HTR-8/SVneo (cell line): ENCODE data around the gene SCN8A.

Source experiments
- DNase-seq: peaks from one replicate; pipeline ENCODE4 v3.0.0; 2011; ENCODE audit warnings: low spot score, mixed read lengths; ENCODE audit not compliant: insufficient read length
- FAIRE-seq: peaks from 2 replicates; lab custom pipeline; 2011; peaks lifted over from hg19 to GRCh38; lab: Jason Lieb, UNC

The SCN8A gene

DNA sequence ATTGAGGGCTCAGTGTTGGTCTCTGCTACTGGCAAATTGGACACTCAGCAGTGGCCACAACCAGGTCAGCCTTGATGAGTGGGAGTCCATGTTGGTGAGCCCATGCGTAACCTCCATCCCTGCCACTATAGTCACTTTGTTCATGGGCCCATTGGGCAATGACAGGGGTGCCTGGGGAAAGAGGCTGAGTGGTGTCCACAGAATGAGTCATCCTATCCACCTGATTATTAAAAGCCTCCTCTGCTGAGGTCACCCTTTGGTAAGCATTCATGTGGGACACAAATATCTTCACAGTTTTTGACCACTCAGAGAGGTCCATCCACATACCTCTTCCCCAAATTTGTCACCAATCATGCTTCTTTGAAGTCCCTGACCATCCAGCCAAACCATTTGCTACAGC is 207.5 kb downstream of the SCN8A start:
- FAIRE-seq = no peak

DNA sequence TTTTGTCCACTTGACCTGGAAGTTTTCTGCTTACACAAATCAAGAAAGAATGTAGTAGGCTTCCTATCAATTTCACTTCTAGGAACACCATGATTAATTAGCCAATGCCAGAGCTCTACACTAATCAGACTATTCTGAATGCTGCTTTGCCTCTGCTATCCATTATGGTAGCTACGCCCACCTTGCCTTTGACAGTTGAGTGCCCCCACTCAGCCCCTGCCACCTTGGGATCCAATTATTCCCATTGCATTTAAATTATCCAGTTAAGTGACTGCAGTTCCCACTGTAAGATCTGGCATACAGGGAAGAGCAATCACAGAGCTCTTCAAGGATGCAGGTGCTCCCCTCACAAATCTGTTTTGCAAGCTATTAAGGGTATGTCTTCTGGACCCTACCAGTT is 210.0 kb downstream of the SCN8A start:
- no peak for DNase-seq
- no peak for FAIRE-seq

More for the DNA sequence above, 207.5 kb downstream of the SCN8A start:
- DNase-seq = no peak

DNA sequence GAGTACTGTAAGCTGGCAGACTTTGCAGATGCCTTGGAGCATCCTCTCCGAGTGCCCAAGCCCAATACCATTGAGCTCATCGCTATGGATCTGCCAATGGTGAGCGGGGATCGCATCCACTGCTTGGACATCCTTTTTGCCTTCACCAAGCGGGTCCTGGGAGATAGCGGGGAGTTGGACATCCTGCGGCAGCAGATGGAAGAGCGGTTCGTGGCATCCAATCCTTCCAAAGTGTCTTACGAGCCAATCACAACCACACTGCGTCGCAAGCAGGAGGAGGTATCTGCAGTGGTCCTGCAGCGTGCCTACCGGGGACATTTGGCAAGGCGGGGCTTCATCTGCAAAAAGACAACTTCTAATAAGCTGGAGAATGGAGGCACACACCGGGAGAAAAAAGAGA is 215.9 kb downstream of the SCN8A start:
- FAIRE-seq (no peak), DNase-seq (no peak)

DNA sequence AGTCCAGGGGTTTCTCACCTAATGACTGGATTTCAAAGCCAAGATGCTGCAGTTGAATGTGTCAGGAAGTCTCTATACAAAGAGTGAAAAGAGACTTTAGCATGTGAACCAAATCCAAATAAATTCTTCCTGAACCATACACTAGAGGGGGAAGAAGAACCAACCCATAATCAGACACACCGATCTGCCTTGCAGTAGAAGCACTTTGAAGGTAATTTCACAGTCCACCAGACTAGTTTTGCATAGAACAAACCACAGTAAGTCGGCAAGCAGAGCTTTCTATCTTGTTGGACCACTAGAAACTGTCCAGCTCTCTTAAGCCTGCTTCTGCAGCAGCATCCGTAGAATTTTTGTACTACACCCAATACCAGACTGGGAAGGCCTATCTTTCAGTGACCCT is 218.2 kb downstream of the SCN8A start:
- FAIRE-seq = no peak
- no peak for DNase-seq

DNA sequence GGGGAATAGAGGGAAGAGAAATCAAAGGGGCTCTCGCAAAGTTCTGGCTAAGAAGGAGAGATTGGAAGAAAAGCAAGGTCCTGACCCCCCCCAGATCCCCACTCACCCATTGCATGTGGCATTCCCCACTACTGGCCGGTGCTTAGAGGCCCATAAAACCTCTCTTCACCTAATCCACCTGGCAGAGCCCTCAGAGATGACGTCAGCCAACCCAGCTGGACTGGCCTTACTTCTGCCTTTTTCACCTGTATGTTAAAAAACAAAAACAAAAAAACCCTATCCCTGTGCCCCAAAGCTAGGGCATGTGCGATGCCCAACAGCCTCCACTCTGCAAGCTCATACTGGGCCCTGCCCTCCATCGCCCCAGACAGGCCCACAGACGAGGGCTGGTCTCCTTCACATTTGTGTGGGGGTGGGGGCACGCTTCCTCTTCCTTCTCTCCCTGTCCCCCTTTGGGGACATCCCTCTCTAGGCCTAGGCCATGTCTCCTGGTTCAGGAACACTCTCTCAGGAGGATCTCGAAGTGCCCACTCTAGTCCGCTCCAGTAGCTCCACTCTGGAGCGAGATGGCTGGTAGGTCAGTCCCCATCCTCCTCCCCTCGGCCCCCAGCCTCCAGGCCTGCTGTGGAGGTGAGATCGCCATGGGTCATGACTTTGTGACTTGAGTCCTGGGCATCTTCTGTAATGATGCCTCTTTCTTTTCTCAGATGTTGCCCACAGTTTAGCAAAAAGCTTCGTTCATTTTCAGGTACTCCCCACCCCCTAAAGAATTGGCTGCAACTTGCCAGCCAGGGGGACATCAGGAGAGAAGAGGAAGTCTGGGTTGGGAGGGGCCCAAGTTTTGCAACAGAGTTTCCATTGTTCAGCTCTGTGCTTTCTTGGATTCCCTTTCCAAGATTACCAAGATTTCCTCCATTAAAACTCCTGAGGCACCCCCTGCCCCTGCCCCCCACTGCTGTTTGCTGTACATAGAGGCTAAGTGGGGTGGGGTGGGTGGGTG is 220.5 kb downstream of the SCN8A start:
- no peak for FAIRE-seq
- no peak for DNase-seq

DNA sequence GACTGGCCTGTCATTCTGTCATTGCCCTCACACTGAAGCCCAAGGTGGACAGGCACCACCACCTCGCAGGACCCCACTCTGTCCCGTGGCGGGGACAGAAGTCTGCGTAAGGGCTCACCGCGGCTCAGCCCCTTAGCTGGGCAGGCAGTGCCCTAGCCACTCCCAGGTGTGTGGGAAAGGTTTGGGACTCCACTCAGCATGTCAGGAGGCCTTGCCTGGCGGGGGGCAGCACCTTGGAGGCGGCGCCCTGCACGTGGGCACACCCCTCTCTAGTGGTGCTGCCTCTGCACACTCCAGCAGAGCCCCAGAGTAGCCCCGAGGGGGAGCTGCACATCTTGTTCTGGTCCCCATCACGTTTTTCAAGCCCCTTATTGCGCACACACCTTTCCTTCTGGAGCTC is 221.8 kb downstream of the SCN8A start:
- DNase-seq = no peak
- no peak for FAIRE-seq

DNA sequence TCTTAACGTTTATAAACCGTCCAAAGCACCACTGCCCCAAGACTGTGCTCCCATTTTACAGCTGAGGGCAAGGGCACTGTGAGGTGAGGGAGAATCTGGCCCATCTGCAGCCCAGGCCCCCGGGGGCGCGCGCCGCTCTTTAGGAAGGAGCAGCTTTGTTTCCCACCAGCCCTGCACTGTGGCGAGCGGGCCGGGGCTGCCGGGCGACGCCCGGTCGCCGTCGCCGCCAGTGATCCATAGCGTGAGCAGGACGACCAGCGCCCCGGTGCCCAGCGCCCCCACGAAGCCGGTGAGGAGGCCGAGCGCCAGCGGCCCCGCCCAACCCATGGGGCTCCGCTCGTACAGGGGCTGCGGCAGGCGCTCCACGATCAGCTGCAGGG is 222.9 kb downstream of the SCN8A start:
- FAIRE-seq (no peak), DNase-seq (no peak)

DNA sequence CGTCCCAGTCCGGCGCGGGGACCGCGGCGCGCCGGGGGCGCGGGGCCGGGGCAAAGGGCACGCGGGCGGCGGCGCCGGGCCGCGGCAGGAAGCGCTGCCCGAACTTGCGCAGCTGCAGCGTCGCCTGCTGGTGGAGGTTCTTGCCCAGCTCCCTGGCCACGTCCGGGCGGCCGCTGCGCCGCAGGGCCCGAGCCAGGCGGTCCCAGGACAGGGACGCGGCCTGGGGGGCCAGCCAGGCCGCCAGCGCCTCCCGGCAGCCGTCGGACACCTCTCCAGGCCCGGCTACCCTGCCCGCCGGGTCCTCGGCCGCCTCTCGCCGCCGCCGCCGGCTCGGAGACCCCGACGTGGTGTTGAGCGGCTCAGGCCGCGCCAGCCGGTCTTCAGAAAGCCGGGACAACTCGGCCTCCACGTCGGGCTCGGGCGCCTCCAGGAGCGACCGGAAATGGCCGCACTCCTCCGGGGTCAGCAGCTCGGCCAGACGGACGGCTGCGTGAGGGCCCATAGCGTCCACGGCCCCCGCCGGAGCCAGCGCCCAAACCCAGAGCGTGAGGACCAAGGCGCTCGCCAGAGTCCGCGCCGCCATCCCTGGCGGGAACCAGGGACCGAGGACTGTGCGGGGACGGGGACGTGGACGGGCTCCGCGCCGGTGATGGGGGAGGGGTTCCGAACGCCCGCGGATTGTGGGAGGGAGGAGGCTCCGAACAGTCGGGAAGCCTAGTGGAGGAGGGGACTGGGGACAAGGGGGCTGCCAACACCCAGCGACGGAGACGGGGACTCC is 223.5 kb downstream of the SCN8A start:
- DNase-seq (peak; percentile 73), FAIRE-seq (peak; percentile 13)

DNA sequence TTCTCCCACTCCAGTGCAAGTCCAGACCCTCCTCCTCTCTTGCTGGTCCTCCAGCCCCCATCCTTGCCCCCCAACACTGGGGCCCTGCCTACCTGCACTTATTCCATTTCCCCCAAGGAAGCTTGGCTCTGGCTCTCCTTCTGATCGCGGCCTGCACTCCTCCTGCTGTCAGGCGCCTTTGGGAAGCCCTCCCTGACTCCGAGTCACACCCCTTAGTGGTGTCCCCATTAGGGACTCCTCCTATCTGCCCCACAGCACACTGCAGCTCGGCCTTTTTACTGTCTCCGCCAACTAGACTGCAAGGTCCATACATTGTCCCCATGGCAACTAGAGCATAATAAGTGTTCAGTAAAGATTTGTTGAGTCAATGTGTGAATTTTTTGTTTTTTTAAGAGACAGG is 224.5 kb downstream of the SCN8A start:
- DNase-seq (no peak), FAIRE-seq (no peak)

DNA sequence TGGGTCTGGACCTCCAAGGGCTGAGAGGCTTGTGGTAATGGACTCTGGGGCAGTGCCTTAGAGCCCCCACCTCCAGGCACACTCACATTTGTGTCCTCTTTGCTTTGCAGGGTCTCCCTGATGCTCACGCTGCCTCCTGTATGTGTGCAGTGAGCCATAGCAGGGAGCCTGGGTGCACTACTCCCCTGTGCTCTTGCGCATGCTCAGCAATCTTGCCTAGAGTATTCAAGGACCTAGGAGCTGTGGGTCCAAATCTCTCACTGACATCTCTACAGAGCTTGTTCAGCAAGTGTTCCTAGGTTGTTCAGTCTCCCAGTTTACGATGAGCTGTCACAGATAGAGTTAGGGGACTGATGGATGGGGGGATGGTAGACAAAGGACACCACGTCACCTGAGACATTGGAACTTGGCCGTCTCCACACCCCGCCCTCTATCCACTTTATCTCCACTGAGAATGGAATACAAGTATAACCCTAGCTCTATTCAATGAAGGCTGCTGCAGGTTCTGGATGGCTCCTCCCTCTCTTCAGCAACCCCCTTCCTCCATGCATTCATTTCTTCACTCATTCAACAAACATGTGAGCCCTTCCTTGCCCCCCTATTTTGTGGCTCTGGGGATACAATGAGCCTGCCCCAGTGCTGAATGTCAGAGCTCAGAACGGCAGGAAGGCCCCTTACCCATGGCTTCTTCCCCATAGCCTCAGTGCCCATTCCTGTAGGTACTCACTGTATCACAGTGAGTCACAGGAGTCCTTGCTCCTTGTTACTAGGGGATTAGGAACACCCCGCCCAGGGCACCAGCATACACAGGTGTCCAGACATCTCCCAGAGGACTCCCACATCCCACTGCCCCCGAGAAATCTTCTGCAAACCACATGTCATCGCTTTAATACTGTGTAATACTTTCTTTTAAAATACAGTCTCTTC is 226.3 kb downstream of the SCN8A start:
- FAIRE-seq = peak; percentile 13
- no peak for DNase-seq

DNA sequence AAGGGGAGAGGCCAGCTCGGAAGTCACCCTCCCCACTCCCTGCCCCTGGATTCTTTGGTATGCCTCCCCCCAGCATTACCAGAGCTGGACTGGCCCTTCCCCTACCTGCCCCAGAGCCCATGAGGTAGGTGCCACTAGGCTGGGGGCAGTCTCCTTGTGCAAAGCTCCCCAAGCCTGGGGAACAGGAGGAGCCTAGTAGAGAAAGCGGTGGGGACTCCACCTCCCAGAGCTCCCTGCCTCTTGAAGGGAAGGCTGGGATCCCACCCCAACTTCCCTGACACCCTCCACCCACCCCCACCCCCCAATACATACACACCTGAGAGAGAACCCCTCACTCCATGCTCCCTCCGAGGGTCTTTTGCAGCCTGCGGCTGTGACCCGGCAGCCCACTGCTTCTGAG is 227.1 kb downstream of the SCN8A start:
- FAIRE-seq (no peak), DNase-seq (no peak)

DNA sequence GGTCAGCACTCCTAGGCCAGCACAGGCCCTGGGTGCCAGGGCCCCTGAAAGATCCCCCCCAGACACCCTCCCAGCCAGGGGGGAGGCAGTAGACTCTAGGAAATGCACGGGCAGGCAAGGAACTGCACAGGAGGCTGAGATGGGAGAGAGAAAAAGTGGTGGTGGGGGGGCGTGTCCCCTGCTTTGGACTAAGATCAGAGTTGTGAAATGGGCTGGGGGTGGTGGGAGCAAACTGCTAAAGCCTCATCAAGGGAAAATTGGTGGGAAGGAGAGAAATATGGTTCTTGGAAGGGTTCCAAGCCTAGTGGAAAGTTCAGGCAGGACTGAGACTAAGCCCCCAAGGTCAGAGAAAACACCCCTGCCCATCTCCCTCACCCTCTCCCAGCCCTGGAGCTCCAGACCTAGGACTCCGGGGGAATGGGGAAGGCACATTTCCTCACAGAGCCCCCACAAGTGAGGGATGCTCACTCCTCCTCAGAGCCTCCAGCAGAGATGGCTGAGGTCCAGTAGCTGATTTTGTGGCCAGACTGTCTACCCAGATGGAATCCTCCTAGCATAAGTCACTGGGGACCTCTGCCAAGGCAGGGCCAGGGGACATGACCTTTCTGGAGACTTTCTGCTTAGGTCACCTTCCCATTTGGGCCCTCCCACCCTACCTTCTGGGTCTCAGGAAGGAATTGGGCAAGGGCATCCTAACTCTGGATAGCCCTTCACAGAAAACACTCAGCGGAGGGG is 227.7 kb downstream of the SCN8A start:
- no peak for DNase-seq
- no peak for FAIRE-seq

DNA sequence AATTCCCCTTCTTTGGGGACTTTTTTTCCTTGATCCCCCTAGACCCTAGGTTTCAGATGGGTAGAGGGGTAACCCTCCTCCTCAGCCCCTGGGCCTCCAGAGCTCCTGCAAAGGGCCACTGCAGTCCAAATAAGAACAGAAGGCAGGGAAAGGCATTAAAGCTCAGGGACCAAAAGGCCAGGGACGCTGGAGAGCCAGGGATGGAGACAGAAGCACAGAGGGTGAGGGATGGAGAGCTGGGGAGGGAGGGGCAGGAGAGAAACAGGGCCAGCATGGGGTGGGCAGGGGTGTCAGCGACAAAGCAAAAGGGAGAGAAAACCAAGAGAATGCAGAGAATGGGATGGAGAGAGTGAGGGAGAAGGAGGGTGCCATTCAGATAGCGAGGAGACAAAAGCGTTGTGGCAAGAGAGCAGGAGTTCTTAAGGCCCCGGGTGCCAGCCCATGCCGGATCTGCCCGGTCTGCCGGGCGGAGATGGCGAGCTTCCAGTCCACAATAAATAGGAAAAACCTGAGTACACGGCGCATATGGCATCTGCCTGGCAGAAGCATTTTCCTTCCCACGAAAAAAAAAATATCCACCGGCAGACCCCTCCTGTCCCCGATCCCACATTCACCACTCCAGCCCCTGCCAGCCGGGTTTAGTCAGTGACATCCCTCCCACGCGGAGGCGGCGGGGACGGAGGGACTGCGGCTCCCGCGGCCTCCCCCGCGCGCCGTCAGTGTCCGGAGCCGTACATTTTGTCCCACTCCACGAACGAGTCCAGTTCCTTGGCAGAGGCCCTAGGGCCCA is 228.9 kb downstream of the SCN8A start:
- DNase-seq (no peak), FAIRE-seq (no peak)

DNA sequence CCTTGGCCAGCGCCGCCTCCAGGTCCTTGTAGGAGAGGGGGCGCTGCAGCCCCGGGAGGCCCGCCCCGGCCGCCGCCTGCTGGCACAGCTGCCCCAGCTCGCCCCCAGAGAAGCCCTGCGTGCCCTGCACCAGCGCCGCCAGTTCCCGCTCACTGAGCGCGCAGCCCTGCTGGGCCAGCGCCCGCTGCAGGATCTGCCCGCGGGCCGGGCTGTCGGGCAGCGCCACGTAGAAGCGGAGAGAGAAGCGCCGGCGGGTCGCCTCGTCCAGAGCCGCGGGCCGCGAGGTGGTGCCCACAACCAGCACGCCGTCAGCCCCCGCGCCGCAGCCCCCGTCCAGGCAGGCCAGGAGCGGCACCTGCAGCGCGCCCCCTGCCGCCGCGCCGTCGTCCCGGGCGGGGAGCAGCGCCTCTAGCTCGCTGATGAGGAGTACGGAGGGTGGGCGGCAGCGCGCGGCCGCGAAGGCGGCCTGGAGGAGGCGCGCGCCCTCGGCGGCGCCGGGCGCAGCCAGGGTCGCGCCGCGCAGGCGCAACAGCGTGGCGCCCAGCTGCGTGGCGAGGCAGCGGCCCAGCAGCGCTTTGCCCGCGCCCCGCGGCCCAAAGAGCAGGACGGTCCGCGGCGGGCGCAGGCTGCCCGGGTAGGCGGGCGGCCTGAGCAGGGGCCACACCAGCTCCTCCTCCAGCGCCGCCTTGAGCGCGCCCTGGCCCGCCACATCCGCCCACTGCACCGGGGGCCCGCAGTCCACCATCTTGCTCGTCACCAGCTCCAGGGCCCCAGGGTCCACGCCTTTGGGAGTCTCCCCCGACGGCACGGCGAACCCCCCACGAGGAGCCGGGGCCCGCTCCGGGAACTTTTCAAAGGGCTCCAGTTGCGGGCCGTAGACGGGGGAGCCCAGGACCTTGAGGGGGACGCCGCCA is 229.8 kb downstream of the SCN8A start:
- FAIRE-seq (no peak), DNase-seq (no peak)

DNA sequence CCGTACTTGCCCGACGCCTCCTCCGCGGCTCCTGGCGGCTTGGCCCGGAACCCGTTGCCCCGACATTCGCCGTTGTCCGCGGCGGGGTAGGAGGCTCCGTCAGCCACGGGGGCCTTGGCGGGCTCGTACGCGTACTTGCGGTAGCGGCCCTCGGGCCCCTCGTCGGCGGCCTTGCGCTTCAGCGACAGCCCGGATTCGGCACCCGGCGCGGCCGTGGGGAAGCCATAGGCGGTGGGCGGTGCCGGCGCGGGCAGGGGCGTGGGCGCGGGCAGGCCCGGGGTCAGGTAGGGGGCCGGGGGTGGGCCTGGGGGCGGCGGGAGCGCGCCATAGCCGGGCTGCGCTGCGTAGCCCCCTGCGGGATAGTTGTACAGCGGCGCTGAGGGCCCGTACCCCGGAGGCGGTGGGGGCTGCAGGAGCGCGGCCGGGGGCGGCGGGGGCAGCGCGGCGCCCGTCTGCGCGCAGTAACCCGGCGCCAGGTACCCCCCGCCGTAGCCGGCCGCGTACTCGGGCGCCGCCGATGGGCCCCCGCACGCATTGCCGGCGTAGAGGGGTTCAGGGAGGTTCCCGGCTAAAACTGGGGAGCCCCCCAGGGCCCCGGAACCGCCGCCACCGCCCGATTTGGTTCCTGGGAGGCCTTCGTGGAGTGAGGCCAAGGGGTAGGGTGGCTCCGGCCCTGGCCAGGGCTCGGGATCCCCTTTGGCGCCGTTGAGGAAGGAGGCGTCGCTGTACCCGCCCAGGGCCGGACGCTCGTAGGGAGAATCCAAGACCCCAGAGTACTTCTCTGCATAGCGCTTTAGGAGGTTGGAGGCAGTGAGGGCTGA is 230.6 kb downstream of the SCN8A start:
- no peak for FAIRE-seq
- DNase-seq = no peak

DNA sequence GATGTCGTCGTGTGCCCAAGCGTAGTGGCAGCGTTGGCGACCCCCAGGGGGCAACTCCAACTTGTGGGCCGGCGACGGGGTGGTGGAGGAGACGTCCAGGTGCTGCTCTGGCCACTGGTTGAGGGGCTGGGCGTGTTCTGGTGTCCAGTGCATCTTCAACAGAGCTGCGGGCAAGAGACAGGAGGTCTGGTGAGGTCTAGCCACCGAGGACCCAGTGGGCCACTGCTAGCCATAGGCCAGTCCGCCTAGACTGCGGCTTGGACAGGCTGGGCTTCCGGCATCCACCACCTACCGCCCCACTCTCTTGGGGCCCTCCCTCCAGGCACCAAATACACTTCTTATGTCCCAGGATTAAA is 231.2 kb downstream of the SCN8A start:
- no peak for DNase-seq
- no peak for FAIRE-seq

DNA sequence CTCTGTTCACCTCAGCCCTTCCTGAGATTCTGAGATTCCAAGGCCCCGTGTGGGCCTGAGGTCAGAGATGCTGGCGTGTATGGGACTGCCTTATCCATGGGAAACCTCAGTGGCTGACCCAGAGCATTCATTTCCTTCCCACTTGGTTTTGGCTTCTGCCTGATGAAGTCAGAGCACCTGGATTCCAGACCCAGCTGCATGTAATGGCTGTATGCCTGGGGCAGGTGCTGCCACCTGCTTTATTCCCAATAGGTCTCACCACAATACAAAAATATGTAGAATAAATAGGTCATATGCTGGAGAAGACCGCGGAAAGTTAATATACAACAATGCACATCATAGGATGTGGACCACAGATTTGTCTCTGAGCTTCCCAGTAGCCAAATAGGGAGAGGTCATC is 231.9 kb downstream of the SCN8A start:
- no peak for DNase-seq

More for the DNA sequence above, 231.9 kb downstream of the SCN8A start:
- no peak for FAIRE-seq
